Activated CD4-positive, alpha-beta T cell treated with anti-CD3 and anti-CD28 coated beads, Interleukin-2, amount 50 U/mL, for 16 hours (primary cell): ENCODE data around the gene JPH3.

Experiments
- DNase-seq: peaks from one replicate; pipeline ENCODE4 v3.0.0-alpha.2; 2020

Gene JPH3

DNA sequence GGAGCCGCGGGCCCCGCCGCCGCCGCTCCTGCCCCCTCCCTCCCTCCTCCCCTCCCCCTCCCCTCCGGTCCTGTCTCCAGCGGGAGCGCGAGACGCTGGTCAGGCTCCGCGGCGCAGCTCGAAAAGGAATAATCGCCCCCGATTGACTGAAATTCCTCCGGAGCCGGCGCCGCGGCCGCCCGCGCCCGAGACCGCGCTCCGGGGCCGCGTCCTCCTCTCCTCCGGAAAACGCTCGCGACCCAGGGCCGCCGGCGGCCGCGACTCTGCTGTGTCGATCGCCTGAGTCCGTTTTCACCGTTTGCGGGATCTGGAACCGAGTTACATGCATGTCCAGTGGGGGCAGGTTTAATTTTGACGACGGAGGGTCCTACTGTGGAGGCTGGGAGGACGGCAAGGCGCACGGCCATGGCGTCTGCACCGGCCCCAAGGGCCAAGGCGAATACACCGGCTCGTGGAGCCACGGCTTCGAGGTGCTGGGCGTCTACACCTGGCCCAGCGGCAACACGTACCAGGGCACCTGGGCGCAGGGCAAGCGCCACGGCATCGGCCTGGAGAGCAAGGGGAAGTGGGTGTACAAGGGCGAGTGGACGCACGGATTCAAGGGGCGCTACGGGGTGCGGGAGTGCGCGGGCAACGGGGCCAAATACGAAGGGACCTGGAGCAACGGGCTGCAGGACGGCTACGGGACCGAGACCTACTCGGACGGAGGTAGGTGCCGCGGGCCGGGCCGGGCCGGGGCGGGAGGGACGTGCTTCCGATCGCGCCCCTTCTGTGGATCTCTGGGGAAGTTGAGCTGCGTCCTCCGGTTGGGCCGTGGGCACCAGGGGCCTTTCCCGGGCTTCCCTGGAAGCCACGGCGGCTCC is 744 bp downstream of the JPH3 start:
- DNase-seq, result no peak

DNA sequence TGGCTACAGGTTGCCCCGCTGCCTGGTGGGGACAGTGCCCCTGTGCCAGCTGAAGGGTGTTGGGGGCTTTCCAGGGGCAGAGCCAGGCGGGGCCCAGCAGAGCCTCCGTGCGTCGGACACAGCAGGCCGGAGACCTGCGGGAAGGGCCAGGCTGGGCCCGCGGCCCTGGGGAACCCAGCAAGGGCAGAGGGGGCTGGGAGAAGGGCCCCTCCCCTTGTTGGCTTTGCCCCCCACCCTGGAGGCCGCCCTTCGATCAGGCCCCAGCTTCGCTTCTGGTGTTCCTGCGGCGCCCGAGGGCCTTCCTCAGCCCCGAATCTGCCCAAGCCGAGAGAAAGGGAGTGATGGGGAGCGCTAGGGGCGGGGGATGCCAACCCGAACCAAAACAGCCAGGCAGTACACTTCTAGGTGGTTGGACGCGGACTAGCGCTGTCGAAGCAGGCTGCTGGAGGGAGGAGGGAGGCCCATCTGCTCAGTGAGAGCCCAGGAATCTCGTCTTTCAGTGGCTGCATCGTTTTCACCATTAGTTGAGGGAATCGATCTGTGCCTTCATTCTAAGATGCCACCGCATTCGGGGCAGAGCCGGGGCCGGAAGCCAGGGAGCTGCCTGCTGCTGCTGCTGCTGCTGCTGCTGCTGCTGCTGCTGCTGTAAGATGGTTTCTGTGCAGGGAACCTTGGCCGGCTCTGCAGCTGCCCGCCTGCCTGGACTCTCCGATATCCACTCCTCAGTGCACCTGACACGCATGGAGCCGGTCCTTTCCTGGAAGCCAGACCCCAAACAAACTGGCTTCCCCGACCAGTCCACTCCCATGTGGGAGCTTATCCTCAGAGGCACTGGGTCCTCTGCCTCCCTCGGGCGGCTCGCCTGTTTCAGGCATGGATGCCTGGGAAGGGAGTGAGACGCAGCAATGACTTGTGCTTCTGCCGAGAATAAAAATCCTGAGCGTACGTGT is 1.7 kb downstream of the JPH3 start:
- DNase-seq, result no peak

DNA sequence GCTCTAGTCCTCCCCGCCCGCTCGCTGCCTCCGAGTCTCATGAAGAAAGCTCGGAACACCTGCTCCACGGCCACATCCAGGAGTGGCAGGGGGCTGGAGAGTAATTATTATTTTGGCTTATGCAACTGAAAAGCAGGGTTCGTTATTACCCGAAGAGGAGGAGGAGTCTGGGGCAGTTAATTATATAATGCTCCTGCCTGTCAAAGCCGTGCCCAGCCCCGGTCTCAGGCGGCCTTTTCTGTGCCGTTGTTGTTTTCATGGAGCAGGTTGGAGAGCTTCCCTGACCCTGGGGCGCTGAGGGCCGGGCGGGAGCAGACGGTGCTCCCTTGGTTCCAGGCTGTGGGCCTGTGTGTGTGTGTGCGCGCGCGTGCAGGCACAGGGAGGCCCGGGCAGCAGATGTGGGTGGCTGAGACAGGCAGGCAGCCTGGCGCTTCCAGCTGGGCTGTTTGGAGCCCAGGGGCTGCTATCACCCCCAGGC is 2.4 kb downstream of the JPH3 start:
- no peak for DNase-seq

- no peak for DNase-seq
Observed at GRCh38 chr16:87607223-87607622, 4.9 kb downstream of the JPH3 start.

GRCh38 chr16:87607871-87608270 is 5.6 kb downstream of the JPH3 start:
- no peak for DNase-seq

DNA sequence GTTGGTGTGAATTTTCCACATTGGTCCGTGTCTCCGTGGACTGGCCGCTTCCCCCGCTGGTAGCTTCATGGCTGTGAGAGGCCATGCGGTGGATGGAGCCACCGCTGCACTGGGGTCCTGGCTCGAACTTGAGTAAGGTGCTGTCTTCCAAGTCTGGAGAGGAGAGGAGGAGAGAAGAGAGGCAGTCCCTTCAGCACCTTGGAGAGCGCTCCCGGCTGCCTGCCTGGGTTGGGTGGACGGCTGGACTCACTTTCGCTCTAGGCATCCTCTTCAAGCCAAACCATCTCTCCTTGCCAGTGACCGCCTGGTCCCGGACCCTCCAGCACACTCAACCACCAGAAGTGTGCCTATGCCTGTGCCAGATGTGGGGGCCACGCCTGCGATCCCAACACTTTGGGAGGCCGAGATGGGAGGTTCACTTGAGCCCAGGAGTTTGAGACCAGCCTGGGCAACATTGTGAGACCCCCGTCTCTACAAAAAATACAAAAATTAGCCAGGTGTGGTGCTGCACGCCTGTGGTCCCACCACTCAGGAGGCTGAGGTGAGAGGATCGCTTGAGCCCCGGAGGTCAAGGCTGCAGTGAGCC is 6.2 kb downstream of the JPH3 start:
- DNase-seq, result peak; percentile 15

DNA sequence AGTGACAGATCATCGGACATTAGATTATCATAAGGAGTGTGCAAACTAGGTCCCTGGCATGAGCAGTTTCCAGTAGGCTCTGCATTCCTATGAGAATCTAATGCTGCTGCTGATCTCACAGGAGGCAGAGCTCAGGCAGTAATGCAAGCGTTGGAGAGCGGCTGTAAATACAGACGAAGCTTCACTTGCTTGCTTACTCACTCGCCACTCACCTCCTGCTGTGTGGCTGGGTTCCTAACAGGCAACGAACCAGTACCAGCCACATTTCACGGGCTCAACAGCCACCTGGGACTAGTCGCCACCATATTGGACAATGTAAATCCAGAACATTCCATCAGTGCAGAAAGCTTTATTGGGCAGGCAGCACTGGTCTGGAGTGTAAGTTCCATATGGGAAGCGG is 7.7 kb downstream of the JPH3 start:
- DNase-seq, result no peak

GRCh38 chr16:87611456-87611855 is 9.1 kb downstream of the JPH3 start:
- no peak for DNase-seq

GRCh38 chr16:87613961-87614360 is 11.7 kb downstream of the JPH3 start:
- DNase-seq, result no peak

- no peak for DNase-seq
Observed at GRCh38 chr16:87615621-87616041, 13.3 kb downstream of the JPH3 start.

DNA sequence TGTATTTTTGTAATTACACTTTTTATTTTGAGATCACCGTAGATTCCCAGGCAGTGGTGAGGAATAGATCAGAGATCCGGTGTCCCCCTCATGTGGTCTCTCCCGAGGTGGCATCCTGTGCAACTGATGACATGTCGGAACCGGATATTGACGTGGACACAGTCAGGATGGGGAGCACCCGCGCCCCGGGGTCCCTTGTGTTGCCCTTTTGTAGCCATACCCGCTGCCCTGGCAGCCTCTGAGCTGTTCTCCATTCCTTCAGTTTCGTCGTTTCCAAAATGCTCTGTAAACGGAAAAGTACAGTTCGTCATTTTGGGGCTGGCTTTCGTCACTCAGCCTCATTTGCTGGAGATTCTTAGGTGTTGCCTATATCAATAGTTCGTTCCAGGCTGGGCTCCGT is 14.2 kb downstream of the JPH3 start:
- DNase-seq, result no peak

GRCh38 chr16:87618216-87618615 is 15.9 kb downstream of the JPH3 start:
- no peak for DNase-seq

- DNase-seq, result no peak
Observed at GRCh38 chr16:87619360-87620200, 17.3 kb downstream of the JPH3 start.

DNA sequence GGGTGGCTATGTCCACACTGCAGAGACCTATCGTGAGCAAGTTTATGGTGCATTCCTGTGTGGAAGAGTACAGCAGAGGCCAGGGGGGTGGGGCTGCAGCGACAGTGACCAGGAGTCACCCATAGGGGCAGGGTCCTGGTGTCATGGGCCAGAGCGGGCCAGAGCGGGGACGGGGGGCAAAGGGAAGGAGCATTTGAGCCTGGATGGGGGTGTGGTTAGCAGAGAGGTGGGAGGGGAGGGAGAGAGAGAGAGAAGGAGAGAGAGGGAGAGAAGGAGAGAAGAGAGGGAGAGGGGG is 17.8 kb downstream of the JPH3 start:
- no peak for DNase-seq

GRCh38 chr16:87621550-87621829 is 19.2 kb downstream of the JPH3 start:
- no peak for DNase-seq

- no peak for DNase-seq
Observed at GRCh38 chr16:87621976-87622713, 19.8 kb downstream of the JPH3 start.

DNA sequence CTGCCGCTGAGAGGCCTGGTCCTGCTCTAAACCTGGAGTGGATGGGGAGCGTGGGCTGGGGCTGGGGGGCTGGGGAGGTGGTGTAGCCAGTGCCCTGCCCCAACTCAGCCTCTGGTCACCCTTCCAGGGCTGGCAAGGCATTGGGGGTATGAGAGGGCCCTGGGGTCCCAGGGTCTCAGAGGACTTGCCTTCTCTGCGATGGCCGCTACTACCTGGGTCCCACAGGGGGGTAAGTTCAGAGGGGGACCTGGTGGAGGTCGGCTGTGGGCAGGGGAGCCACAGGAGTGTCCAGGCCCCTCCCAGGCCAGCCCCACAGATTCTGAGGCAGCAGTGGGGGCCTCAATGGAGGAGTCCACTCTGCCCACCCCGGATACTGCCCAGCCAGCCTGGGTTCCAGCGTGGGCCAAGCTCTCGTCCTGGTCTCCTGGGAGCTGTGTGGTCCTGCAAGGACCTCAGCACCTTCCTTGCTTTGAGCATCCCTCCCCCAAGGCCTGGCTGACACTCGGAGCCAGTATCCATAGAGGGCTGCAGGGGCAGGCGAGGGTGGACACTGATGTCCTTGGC is 20.5 kb downstream of the JPH3 start:
- DNase-seq, result no peak

GRCh38 chr16:87625241-87625797 is 23.0 kb downstream of the JPH3 start:
- no peak for DNase-seq

DNA sequence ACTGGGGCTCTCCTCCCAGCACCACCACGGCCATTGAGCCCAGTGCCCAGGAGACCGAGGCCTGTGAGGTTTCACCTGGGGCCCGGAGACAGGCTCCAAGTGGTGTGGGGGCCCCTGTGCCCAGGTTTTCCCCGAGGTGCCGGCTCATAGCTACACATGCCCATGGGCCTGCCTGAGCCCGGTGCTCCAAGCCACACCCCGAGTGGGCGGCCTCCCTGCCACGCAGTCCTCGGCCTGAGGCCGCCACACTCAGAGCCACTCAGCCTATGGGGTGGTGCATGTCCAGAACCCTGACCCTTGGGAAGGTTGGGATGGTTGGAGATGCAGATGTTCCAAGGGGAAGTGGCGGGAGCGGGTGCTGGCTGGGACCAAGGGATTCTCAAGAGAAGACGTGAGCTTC is 24.1 kb downstream of the JPH3 start:
- no peak for DNase-seq

- DNase-seq, result no peak
Observed at GRCh38 chr16:87626905-87627304, 24.6 kb downstream of the JPH3 start.

DNA sequence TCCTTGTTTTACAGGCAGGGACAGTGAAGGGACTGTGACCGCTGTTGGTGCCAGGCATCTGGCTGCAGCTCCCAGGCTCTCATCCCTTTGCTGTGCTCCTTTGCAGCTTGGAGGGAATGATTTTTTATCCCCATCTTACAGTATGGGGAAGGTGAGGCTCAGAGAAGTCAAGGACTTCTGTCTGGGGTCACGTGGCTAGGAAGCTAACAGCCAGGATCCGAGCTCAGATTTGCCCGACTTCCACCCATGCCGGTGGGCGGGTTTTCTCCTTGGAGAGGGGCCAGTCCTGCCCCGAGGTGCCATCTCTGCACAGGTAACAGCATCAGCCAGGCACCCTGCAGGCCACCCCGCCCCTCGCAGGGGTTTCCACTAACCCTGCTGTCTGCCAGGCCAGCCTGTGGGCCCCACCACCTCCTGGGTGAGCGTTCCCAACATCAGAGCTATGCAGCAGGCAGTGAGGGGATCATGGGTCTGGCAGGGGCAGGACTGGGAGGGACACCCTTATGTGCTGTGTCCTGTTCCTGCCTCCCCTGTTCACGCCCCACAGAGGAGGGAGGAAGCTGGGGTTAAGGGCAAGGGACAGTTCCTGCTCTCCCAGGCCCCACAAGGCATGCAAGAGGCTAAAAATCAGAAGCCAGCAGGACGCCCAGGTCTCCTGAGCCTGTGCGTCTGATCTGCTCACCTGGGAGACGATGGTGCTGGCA is 25.4 kb downstream of the JPH3 start:
- no peak for DNase-seq
